Hindlimb muscle (tissue), 1 donor: ENCODE results near the gene CTPS1. TPM values are rescaled to one million over a fixed set of nuclear protein-coding genes. Genes with fewer than 3 reads are reported as not detected.

Experiments used
- DNase-seq: peaks from one replicate; pipeline ENCODE4 v3.0.0-alpha.2; 2013
- polyA plus RNA-seq: library from polyadenylated mRNA; unstranded; fragments of 120-200 nt; gene quantifications from one replicate; pipeline ENCODE4 v1.2.1, GENCODE V29; 2013; ENCODE audit not compliant: insufficient read length

CTPS1 gene
- polyA plus RNA-seq, 1 donor: 15.7 TPM

- no peak for DNase-seq
Observed at GRCh38 chr1:41025979-41026819, 46.7 kb downstream of the CTPS1 start.

- no peak for DNase-seq
Observed at GRCh38 chr1:41028034-41028642, 48.6 kb downstream of the CTPS1 start.

- DNase-seq: no peak
Observed at GRCh38 chr1:41030872-41031616, 51.5 kb downstream of the CTPS1 start.

GRCh38 chr1:41032147-41032546 lies 52.7 kb downstream of the CTPS1 start:
- DNase-seq: no peak

- no peak for DNase-seq
Observed at GRCh38 chr1:41033272-41033671, 53.8 kb downstream of the CTPS1 start.

- DNase-seq: no peak
Observed at GRCh38 chr1:41037116-41037903, 57.8 kb downstream of the CTPS1 start.

GRCh38 chr1:41038110-41038509 lies 58.6 kb downstream of the CTPS1 start:
- DNase-seq: no peak

GRCh38 chr1:41041614-41042270 lies 62.2 kb downstream of the CTPS1 start:
- no peak for DNase-seq

- no peak for DNase-seq
Observed at GRCh38 chr1:41044187-41044586, 64.7 kb downstream of the CTPS1 start.

GRCh38 chr1:41045740-41046139 lies 66.2 kb downstream of the CTPS1 start:
- peak; percentile 44 for DNase-seq

GRCh38 chr1:41046347-41046775 lies 66.9 kb downstream of the CTPS1 start:
- DNase-seq: no peak

GRCh38 chr1:41048540-41048939 lies 69.0 kb downstream of the CTPS1 start:
- no peak for DNase-seq

GRCh38 chr1:41051022-41051421 lies 71.5 kb downstream of the CTPS1 start:
- no peak for DNase-seq

- no peak for DNase-seq
Observed at GRCh38 chr1:41053316-41053715, 73.8 kb downstream of the CTPS1 start.

- no peak for DNase-seq
Observed at GRCh38 chr1:41056907-41057306, 77.4 kb downstream of the CTPS1 start.

Other genes with a start within 250 kb of the CTPS1 start
- gene KCNQ4, start 195.9 kb upstream of the CTPS1 start, polyA plus RNA-seq: 44.5 TPM
- 2.7 TPM for gene CITED4, start 117.3 kb upstream of the CTPS1 start, polyA plus RNA-seq
- 0.68 TPM for gene SLFNL1, start 42.0 kb downstream of the CTPS1 start, polyA plus RNA-seq